ENCODE data around the gene FRK.

- TF ChIP-seq EZH2phosphoT487 (IDR thresholded peaks at IDR 0.05) (no peak), CTCF (IDR thresholded peaks at IDR 0.05) (no peak)
These were observed 155.2 kb downstream of the FRK start for GRCh38 chr6:115905471-115905870.

Data from neural progenitor cell (in vitro differentiated cells).